ENCODE measurements around the gene CHRNA1. TPM values are rescaled to one million over a fixed set of nuclear protein-coding genes. Genes with fewer than 3 reads are reported as not detected.

CHRNA1 gene
- total RNA-seq (2014; rRNA removed; shearing (Covaris generic)) = 0.10 and 0.66 TPM in 2 replicates
- not detected in 2 replicates for polyA plus RNA-seq (2015; cell fraction: cytosol; rRNA removed)
- polyA plus RNA-seq (2015; cell fraction: nucleus; rRNA removed) = not detected in 2 replicates

- DNase-seq (ENCODE audit: low read depth) = peak; percentile 45
These were observed at the start of gene CHRNA1 for GRCh38 chr2:174764280-174765255. CHRNA1 (minus strand) TSS chr2:174764472; CDS start chr2:174764394, 78 bp downstream.

DNA sequence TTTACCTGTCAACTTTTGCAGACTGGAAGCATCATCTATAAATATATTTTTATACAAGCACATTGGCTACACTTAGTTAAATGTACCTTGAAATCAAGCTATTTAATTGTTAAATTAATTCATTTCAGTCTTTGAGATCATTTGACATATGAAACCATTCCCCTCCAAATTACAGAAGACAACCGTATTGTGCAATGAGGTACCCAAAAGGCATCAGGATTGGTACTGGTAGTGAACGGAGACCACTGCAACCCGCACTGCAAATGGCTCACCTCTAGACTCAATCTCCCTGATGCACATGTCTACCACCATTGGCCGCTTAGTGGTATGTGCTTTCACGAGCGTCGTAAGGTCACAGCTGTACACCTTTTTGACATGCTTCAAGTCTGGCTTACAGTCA, 47.8 kb upstream of the CHRNA1 start:
- no peak for DNase-seq (ENCODE audit: low read depth)

- DNase-seq (ENCODE audit: low read depth) = no peak
These were observed 43.7 kb upstream of the CHRNA1 start for GRCh38 chr2:174807931-174808330.

DNA sequence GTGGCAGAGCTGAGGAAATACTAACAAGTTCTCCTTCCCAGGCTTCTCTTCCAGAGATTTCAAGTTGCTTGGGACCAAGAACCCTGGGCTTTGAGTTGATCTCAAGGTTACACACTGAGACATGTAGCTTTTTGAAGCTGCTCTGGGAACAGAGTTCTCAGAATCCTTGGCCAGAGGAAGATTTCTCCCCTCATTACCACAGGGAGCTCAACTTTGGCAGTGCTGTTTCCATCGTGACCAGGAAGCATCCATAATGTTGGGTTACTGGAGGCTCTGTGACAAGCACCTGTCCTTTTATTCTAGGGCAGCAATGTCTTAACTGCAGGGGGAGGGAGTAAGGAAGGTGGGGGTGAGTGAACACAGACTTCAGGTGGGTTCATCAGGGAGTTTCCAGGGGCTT, 41.5 kb upstream of the CHRNA1 start:
- no peak for DNase-seq (ENCODE audit: low read depth)

DNA sequence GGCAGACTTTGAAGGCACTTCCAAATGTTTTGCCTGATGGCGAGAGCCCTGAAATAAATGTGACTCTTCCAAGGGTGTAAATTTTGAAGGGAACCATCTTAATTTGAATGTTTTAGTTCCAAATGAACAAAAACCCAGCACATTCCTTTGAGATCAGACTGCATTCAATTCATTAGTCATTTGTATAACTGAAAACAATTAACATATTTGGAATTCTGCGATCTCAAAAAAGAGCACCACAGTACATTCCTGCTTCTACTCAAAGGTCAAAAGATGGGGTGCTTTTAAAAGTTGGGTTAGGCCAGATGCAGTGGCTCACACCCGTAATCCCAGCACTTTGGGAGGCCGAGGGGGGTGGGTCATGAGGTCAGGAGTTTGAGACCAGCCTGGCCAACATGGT, 38.2 kb upstream of the CHRNA1 start:
- no peak for DNase-seq (ENCODE audit: low read depth)

DNA sequence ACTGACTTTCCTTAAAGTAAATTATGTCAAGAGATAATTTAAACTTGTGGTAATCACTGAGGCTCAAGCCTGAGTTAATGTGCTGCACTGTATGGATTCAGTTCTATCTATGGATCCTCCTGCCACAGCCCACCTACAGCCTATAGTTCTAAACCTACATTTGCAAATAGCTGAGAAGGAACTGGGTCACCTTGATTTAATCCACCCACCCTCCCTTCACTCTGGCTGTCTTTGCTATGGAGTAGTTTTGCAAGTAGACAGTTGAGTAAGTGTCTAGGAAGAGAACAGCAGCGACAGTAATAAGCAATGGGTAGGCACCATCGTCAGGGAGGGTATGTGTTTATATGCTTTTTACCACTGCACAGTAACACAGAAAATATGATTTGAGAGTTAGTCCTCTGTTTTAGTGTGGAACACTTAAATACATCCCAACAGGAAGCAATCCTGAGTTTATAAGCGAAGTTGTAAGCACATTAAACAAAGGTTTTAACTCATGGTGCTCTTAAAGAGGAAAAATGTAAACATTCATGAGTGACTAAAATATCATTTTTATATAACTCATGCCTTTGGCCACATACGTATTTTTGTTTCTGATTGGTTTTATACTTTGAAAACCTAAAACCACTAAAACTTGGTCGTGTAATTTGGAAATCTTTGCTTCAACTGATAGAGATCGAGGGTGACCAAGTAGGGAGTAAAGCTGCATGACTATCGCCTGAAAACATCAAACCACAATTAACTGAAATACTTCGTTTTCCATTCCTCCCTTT, 36.3 kb upstream of the CHRNA1 start:
- DNase-seq (ENCODE audit: low read depth) = no peak

DNA sequence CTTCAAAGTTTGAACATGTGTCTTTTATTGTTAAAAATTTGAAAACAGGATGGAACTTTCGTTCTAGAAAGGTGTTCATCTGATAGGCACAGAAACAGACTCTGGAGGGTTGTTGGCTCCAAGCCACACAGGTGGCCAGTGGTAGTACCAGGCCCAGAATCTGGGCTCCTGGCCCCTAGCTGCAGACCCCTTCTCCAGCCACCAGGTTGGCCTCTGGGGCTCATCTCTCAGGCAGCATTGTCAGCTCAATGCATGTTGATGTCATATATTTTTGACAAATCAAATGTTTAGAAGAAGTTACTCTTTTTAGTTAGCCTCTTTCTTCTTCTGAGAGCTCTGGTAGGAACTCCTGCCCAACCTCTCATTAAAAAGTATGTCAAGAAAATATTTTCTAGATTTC, 34.5 kb upstream of the CHRNA1 start:
- no peak for DNase-seq (ENCODE audit: low read depth)

DNA sequence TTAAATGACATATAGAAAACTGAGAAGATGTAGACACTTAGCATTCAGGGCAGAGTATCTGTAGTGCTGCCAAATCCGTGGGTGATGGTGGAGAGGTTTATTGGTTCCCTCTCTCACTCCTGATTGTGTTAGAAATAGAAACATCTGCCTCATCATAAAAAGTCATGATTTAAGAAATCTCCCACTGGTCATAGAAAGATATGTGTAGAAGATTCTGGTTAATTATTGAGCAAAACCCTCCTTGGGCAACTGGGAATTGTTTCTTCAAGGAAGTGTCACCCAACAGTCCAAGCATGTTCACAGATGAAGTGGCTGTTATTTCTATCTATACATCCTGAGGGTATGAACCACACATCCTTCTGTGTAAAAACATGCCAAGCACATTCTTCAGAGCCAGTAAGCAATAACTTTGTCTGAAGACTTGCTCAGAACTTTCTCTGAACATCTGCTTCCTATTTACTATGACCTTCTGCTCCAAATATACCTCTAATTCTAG, 33.6 kb upstream of the CHRNA1 start:
- no peak for DNase-seq (ENCODE audit: low read depth)

- DNase-seq (ENCODE audit: low read depth) = no peak
These were observed 32.1 kb upstream of the CHRNA1 start for GRCh38 chr2:174796319-174796771.

DNA sequence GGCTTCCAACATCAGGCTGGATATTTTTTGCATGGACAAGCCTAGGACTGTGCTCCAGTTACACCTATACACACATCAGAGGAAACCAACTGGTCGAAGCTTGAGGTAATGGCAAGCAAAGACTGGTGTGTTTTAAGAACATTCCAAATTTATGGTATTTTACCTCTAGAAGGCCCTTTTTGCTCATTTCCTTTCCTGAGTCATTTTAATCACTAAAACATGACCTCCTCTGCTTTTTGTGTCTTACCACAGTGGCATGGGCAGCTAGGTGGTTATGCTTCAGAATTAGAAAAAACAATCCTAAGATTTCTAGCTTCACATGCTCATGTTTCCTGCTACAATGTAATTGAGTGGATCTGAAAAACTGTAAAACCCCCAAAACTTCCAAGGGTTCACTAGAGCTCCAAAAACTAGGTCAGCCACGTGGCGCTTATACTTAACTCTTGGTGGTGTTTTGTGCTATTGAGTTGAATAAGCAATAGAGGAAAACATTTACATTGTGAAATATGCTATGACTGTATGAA, 30.6 kb upstream of the CHRNA1 start:
- DNase-seq (ENCODE audit: low read depth) = peak; percentile 31

DNA sequence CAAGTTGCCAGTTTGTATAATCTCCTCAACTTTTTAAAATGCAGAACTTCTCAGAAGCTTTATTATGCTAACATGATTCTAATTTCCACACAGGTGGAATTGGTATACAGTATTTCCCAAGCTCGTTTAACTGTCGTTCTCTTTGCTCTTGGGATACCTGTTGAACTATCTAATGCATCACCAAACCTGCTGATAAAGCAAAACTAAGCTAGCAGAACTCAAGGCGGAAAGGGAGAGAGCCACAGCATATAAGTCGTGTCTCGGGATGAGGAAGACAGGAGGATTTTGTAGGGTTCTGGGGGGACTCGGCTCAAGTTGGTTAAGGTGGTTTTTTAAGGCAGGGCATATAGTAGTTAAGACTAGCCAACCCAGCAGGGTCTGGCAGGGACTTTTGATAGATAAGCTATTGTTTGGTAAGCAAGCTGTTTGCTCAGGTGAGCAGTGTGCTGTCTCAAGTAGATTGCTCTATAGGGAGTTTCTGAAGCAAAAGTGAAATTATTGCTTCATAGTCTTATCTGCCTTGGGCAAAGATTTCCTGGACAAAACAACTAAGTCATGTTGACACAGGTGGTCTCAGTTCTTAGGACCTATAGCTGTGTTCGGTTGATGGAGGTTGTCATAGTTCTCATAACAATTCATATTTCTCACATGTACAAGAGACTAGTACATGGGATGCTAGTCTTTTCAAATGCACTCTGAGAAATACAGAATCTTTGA, 28.2 kb upstream of the CHRNA1 start:
- DNase-seq (ENCODE audit: low read depth) = no peak

GRCh38 chr2:174791746-174792280, 27.5 kb upstream of the CHRNA1 start:
- no peak for DNase-seq (ENCODE audit: low read depth)

DNA sequence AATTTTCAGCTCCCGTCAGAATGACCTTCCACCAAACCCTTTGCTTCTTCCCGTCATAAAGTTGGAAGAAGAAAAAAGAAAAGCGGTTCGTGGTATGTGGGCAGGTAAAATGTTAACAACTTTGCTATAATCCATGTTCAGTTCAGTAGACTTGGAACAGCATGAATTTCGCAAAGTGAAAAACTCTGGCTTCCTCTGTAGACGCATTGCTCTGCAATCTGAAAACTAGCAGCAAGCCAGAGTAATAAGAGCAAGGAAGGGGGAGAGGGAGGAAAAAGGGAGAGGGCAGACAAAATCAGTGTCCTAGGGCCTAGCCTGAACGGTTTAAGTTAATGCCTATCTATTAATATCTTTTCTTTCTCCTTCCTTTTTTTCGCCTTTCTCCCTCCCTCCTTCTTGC, 26.7 kb upstream of the CHRNA1 start:
- DNase-seq (ENCODE audit: low read depth) = no peak

- no peak for DNase-seq (ENCODE audit: low read depth)
These were observed 24.7 kb upstream of the CHRNA1 start for GRCh38 chr2:174789001-174789400.

GRCh38 chr2:174788291-174788929, 24.1 kb upstream of the CHRNA1 start:
- DNase-seq (ENCODE audit: low read depth) = no peak

- peak; percentile 76 for DNase-seq (ENCODE audit: low read depth)
These were observed 23.4 kb upstream of the CHRNA1 start for GRCh38 chr2:174787487-174788205.

DNA sequence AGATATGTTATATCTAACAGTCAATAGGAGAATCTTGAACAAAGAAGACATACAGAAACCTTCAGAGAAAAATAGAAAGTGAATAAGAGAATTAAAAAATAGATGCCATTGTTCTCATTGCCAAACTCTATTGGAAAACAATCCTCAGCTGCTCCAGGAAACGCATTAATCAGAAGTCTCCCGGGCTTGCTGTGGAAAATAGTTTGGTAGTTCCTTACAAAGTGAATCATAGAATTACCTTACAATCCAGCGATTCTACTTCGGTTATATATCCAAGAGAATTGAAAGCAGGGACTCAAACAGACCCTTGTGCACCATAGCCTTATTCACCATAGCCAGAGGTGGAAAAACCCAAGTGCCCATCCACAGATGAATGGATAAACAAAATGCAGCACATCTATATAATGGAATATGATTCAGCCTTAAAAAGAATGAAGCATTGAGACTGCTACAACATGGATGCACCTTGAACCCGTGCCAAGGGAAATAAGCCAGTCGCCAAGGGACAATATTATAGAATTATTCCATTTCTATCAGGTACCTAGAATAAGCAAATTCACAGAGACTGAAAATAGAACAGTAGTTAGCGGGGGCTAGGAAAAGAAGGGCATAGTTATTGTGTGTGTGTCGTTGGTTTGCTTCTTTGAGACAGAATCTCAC, 21.9 kb upstream of the CHRNA1 start:
- DNase-seq (ENCODE audit: low read depth) = peak; percentile 33

DNA sequence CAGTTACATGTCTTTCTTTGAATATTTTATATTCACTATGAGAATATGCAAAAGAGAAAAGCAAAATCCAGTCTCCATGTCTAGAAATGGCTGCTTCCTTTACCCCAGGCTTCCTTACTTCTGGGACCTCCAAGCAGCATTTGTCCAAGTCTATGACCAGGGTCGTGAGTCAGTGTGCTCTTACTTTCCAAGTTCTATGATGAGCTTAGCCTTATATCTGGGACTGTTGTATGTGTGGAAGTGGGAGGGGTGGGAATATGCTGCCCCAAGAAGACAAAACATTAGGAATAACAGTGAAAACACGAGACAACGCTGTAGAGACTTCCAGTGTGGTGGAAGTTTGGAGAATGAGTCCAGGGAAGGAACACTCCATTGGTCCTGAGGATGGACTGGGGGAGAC, 21.2 kb upstream of the CHRNA1 start:
- DNase-seq (ENCODE audit: low read depth) = no peak

DNA sequence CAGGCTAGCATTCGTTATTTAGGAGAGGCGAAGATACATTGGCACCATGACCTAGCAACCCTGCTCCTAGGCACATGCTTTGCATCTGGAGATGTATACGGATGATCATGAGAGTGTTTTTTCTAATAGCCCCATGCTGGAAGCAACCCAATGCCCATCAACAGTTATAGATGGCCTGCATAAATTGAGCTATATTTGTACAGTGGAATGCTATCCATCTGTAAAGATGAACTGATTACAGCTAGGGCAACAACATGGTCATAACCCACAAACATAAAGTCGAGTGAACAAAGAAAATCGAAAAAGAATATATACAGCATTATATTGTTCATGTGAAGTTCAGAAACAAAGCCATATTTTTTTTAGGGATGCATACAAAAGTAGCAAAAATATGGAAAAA, 20.6 kb upstream of the CHRNA1 start:
- DNase-seq (ENCODE audit: low read depth) = no peak

Data from HT1080 (cell line).